CD4-positive, alpha-beta T cell treated with Interleukin-17A for 1 hour (primary cell): ENCODE measurements around the gene NOTCH4.

Experiments used
- DNase-seq: peaks from one replicate; pipeline ENCODE4 v3.0.0-alpha.2; 2020

The NOTCH4 gene

DNA sequence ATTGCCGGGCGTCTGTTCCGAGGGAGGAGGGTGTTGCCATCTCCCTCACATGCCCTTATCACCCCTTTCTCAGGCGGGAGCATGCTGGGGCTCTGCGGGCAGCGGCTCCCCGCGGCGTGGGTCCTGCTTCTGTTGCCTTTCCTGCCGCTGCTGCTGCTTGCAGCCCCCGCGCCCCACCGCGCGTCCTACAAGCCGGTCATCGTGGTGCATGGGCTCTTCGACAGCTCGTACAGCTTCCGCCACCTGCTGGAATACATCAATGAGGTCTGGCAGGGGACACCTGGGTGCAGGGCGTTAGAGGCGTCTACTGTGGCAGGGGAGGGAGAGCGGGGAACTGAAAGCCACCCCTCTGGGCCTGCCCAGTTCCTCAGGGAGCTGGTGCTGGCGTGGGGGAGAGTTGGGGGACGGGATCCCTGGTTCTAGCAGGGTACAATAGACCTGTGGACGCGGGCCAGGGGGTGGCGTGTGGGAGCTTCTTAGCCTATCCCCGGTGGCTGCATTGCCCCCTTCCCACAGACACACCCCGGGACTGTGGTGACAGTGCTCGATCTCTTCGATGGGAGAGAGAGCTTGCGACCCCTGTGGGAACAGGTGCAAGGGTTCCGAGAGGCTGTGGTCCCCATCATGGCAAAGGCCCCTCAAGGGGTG lies 69.2 kb downstream of the NOTCH4 start:
- DNase-seq, result peak; percentile 79

DNA sequence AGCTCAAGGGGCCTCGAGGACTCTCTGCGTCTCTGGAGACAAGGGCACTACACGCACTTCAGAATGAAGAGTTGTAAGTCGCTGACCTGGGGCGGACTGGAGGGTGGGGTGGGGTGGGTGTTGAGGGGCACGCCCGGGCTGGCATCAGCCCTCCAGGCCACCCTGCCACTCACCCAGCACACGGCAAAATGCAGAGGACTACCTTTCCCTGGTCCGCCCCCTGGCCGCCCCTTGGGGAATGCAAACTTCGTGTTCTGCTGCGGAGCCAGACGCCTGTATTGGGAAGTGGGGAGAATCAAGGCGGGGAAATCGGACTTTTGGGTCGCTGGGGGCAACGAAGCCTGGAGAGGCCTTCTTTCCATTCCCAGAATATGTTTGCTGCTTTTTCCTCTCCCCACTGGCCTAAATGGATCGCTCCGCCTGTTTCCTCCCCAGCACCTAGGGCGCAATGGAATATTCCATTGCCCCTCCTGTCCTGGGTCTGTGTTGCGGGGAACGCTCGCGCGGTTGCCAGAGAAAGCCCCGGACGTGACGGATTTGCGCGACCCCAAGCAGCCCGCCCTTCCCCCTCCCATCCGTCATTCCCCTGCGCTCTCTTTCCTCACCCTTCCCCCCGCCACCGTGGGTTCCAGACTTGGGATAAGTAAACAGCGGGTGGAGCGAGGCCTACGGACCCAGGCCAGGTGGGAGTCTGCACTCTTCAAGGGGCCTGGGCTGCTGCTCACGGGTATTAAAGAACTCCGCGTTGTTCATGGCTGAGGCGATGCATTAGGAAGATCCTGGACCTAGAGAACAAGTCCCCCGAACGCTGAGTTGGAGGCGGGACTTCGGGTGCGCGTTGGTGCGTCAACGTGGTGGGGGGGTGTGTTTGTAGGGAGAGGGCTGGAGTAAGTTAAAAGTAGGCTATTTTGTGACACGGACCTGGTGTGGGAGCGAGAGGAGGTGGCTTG lies 70.0 kb downstream of the NOTCH4 start, which contains the start of gene PPT2:
PPT2 (plus strand) TSS at position 578 of the 950 bp plus-strand sequence. CDS start 454 bp downstream, outside the sequence.
- DNase-seq, result peak; percentile 84

DNA sequence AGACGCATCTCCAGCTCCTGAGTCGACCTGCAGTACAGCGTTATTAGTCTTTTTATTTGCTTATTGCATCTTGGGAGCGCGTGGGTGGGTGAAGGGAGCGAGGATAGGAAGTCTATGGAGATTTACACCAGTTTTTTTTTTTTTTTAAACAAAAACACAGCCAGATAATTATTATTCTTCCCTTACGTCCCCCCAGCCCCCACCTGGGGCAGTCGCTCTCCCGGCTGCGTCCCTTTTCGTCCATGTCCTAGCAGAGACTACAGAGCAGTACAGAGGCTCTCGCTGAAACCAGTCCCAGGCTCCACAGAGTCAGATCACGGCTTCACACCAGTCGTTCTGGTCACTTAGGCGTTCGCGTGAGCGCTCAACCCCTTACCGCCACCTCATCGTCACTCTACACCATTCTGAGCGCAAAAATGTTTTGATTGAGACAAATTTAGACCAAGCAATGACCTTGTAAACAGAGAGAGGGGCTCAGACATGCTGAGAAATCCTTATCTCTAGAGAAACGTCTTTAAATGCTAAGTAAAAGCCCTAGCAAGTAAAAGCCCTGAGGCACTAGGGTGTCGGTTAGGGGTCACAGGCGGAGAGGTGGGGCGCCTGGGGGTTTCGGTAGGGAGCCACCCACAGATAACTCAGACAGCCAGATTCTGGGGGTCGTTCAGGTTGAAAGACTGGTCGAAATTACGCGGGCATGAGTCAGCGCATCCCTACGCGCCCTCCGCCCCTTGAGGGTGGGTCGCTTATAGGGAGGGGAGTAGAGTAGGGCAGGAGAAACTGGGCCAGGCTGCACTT lies 70.9 kb downstream of the NOTCH4 start:
- DNase-seq, result no peak

DNA sequence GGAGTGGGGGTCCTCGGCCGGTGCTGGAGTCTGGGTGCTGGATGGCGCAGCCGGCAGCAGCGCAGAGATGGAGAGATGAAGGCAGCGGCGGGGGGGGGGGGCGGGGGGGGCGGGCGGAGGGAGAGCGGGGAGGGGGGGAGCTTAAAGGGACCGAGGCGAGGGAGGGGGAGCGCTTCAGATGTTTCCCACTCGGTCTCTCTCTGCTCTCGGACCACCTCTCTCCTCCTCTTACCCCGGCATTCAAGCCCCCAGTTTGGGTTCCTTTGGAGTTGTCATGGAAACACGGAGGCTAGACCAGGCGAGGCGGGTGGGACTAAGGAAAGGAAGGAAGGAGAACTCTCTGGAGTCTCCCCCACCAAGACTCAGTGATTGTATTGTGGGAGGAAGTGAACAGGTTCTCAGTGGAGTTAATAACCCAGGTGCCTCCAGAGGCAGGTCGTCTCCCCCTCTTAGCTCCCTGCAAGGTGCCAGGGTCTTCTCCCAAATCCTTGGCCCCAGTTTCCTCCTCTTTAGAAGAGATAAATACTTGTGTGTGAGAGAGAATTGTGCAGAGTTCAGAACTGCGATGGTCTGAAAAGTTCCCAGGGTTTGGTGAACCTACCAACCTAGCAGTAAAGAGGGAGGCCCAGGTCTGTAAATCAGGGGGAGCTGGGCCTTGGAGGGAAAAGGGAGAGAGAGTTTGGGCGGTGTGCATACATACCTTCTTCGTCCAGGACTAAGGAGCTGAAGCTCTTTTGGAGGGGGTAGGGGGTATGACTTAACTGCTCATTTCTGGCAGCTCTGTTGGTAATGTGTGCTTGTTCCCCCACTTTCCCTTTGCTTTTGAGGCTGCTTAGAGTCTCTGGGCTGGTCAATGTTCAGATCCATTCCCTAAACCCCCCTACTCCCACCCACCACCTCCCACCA lies 71.8 kb downstream of the NOTCH4 start, which contains the start of gene PRRT1:
PRRT1 (minus strand) TSS at position 77 of the 906 bp plus-strand sequence. CDS start 112 bp downstream, outside the sequence.
- DNase-seq, result no peak

DNA sequence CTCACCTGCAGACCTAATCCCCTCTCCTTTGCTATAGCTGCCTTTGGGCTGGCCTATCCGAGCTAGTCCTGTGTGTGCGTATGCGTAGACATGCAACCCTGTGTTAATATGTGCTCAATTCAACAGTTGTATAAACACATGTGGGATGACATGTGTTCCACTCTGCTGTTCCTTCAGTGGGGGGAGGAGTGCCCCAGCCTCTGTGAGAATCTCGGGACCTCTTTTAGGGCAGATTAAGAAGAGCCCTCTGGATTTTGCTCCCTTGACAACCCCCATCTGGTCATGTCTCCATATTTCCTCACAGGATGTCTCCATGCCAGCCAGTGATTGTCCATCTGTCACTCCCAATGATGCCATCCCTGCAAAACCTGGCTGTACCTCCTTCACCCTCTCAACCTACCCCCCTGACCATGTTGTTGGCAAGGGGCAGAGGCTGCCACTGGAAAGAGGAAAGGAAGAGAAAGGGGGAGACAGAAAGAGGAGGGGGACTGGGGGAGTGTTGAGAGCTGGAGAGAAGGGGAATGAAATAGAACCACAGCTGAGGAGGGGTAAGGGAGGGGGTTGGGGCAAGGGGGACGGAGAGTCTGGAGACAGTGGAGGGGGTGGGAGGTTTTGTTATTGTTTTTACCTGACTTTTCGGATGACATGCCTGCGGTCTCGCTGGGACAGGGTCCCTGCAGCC lies 72.5 kb downstream of the NOTCH4 start:
- no peak for DNase-seq

DNA sequence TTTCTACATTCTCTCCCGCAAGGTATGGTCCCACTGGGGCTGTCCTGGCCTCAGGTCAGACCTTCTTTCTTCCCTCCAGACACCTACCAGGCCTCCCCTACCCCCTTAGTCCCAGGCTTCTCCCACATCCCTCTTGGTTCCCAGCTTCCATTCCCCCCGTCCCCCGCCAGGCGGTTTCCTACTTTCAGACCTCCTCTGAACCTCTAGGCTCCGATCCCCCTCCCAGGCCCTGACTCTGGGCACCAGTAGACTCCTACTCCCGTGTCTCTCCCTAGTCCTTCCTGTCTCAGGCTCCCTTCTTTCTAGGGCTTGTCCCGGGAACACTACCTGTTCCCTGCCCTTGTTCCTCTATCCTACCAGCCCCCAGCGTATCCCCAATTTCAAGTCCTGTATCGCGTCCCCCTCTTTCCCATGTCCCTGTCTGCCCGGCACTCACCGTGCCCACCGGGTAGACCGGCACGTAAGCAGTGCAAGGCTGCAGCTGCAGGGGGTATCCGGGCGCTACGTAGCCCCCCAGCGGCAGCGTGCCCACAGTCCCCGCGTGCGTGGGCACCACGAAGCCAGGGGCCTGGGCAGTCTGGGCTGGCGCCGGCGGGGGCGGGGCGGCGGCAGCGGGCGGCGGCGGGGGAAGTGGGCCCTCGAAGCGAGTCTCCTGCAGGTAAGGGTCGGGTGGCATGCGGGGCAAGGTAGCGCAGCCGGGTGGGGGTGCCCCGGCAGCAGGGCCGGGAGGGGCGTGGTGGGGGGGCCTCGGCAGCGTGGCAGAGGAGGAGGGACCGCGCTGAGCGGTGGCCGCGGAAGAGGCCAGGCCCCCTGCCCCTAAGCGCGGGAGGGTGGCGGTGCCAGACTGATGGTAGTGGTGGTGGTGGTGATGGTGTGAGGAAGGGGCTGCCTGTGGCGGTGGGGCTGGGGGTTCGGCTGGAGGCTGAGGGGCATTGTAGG lies 73.7 kb downstream of the NOTCH4 start:
- DNase-seq, result no peak

DNA sequence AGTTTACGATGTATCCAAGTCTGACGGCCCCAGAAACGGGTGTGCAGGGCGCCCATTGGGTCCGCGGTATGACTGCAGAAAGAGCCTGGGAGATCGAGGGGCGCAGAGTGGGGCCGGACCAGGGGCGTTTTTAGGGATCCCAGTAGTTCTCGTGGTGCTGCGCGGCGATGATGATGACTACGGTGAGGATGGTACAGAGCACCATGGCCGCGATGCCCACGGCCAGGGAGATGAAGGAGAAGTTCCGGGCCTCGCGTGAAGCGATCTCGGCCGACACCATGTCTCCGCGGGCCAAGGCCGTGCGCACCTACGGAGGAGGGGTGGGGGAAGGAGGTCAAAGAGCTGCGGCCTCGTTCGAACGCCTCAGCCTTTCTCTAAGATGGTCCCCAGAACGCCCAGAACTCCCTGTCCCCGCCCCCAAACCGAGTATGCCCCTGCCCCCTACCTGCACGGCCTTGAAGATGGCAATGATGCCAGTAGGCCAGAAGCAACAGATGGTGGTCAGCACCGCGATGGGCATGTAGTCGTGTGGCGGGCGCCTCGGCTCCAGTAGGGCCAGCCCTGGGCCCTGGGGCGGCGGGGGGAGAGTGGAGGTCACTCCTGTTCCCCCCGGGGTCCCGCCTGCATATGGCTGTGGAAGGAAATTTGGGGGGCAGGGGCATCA lies 74.6 kb downstream of the NOTCH4 start:
- DNase-seq, result no peak

DNA sequence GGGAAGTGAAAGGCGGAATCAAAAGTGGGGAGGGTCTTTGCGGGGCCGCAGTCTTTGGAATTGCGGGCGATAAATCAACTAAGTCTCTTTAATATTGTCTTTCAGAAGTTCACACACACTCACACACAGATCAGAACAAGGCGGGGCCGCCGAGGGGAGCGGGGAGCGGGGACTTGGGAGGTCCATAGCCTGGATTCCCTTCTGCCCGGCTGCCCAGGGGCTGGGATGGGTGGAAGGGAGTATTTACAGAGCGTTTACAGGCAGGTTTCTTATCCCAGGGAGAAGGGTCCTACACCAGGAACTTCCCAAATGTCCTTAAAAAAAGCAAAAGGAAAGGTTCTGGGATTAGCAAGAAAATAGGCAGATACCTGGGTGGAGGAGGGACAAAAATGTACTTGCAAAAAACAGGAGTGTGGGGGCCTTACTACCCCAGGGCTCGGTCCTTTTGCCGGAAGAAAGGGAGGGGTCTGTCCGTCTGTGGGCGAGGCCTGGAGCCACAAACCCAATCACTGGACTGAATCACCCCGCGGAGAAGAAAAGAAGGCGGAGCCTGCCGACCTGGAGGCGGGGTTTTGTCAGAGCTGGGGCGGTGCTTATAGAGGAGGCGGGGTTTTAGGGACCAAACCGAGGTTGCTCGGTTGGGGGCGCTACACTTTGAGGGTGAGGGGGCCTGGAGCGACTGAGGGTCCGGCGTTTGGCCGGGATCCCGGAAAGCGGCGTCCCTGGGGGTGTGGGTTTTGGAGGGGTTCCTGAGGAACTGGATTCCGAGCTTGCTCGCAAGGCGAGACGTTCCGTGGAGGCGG lies 75.4 kb downstream of the NOTCH4 start:
- DNase-seq, result peak; percentile 80

DNA sequence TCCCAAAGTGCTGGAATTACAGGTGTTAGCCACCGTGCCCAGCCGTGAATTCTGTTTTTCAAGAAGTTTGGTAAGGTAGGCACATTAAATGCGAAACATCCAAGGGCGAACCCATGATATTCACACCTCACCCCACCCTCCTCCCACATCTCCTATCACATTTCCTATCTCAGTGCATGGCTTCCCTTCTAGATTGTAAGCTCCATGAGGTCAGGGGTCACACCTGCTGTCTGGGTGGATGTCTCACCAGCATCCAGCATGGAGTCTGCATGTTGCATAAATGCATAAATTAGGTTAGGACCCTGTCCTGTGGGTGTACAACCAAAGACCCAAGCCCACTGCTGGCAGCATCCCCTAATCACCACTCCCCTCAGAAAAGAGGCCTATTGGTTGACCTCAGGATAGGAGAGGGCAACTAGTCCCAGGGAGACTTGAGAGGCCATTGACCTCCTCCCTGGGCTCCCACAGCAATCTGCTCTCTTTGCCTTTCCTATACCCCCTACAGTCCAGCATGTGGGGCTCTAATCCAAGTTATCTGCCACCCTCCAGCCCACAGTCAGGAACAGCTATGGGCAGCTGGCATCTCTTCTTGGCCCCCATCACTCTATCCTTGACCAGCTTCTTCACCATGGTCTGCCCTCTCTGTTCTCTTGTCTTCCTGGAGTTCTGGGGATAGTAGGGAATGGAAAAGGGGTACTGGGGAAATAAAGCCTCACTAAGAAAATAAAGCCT lies 76.3 kb downstream of the NOTCH4 start:
- DNase-seq, result peak; percentile 14

DNA sequence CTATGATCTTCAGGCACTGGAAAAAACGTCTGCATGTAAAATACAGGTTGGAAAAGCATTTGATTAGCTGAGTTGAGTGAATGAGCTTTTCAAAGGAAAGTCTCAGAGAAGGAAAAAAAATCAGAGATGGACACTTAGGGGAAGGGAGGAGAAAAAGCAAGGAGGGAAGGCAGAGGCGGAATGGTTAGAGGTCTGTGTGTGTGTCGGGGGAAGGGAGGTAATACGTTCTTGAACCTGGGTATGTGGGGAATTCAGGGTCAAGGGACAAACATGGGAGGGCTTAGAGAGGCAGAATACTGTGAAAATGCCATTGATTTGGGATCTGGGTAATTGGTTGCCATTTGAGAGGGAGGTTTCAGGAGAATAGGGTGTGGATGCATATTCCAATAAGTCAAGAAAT lies 77.2 kb downstream of the NOTCH4 start:
- no peak for DNase-seq

DNA sequence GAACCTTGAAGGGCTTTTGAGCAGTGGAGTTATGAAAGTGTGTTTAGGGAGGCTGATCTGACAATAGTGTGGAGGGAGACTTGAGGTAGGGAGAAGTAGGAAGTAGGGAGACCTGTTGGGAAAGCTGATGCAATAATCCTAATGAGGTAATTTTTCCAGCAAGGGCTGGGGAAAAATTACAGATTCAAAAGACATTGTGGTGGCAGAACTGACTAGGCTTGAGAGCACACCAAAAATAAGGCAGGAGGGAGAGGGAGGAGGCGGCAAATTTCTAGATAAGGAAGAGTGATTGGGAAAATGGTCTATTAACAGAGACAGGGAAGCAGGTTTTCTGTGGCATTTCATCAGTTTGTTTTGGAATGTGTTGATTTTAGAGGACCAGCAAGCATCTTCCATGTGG lies 77.6 kb downstream of the NOTCH4 start:
- no peak for DNase-seq
